OCI-LY1 (cell line): ENCODE results near the gene NR5A1.

Experiments
- CTCF ChIP-seq: fragments of 200-600 bp; sonication (generic), shearing (Covaris generic); IDR thresholded peaks from 2 replicates; pipeline ENCODE4 v1.5.1; 2017; ENCODE audit warnings: mild to moderate bottlenecking, antibody characterized with exemption, low read length, moderate library complexity, mixed read lengths
- EZH2 ChIP-seq: fragments of 200-600 bp; sonication (generic), shearing (Covaris generic); IDR thresholded peaks from 2 replicates; pipeline ENCODE4 v1.8.0; 2017; ENCODE audit warnings: borderline replicate concordance, mixed run types, mild to moderate bottlenecking, antibody characterized with exemption, low read length, moderate library complexity, mixed read lengths

- TF ChIP-seq CTCF (no peak), EZH2 (no peak)
Measured at GRCh38 chr9:124512806-124513204, 5.6 kb upstream of the NR5A1 start.
